Left renal cortex interstitium (tissue), 4 donors: Measurements from ENCODE around the gene ADAMTSL1. TPM values are rescaled to one million over a fixed set of nuclear protein-coding genes. Genes with fewer than 3 reads are reported as not detected.
"Not testable (repeated sequence)": the region's sequence is repeated elsewhere in the genome, so short reads cannot be mapped to it uniquely, and the experiment has no call there.

Source experiments
- DNase-seq, 4 donors: peaks; one replicate each; pipeline ENCODE4 v3.0.0-alpha.2; 2013; ENCODE audit warnings: low read depth in 4 of 4, low spot score in 2 of 4, missing footprints in 1 of 4
- polyA plus RNA-seq, 4 donors: library from polyadenylated mRNA; unstranded; fragments of 120-200 nt; gene quantifications; one replicate each; pipeline ENCODE4 v1.2.1, GENCODE V29; 2013; ENCODE audit not compliant: insufficient read length in 4 of 4

Gene ADAMTSL1
- polyA plus RNA-seq, 4 donors, result 9.6 to 18.9 (median 16.3) TPM

- DNase-seq, result no peak
Observed at GRCh38 chr9:18911714-18912342, 437.9 kb downstream of the ADAMTSL1 start.

- DNase-seq, result no peak
Observed at GRCh38 chr9:18920141-18921084, 446.5 kb downstream of the ADAMTSL1 start.

- DNase-seq, result no peak
Observed at GRCh38 chr9:18921366-18922075, 447.6 kb downstream of the ADAMTSL1 start.

GRCh38 chr9:18922161-18922885 lies 448.4 kb downstream of the ADAMTSL1 start:
- DNase-seq, result no peak

GRCh38 chr9:18923167-18923566 lies 449.2 kb downstream of the ADAMTSL1 start:
- no peak for DNase-seq

- DNase-seq, result no peak
Observed at GRCh38 chr9:18923671-18924430, 449.9 kb downstream of the ADAMTSL1 start.

DNA sequence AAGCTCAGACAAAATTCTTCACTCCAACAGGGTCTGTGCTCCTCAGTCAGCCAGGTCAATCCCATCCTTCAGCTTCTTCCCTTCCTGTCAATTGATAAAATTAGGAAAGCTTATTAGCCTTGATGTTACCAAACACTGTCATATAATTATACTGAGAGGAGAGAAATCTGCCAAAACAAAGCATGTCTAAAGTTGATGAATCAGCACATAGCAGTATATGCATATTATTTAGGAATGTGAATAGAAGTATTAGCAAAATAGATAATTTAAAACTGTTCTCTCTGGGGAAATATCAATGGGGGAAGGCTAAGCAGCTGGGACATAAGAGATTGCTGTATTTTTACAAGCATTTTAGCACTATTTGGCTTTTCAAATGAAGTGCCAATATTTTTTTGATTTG lies 451.9 kb downstream of the ADAMTSL1 start:
- no peak for DNase-seq

DNA sequence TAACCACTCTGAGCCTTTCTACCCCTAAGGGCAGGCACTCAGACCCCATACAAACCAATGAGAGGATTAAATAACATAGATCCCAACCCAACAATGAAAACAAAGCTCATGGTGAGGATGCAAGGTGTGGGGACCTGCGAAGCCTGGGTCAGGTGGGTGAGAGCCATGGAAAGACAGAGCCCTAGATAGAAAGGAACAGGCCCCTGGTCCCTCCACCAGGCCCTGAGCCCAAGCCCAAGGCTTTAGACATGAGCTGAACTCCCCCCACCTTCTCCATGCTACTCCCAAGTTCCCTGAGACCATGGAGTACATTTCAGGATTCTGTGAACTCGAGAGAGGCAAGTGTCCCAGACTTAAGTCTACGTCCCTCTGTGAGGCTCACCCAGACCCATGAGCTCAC lies 452.6 kb downstream of the ADAMTSL1 start:
- DNase-seq, result no peak

GRCh38 chr9:18928711-18929110 lies 454.8 kb downstream of the ADAMTSL1 start:
- DNase-seq, result no peak

- DNase-seq, result not testable (repeated sequence)
Observed at GRCh38 chr9:18930611-18931010, 456.7 kb downstream of the ADAMTSL1 start.

GRCh38 chr9:18935541-18935940 lies 461.6 kb downstream of the ADAMTSL1 start:
- no peak for DNase-seq

DNA sequence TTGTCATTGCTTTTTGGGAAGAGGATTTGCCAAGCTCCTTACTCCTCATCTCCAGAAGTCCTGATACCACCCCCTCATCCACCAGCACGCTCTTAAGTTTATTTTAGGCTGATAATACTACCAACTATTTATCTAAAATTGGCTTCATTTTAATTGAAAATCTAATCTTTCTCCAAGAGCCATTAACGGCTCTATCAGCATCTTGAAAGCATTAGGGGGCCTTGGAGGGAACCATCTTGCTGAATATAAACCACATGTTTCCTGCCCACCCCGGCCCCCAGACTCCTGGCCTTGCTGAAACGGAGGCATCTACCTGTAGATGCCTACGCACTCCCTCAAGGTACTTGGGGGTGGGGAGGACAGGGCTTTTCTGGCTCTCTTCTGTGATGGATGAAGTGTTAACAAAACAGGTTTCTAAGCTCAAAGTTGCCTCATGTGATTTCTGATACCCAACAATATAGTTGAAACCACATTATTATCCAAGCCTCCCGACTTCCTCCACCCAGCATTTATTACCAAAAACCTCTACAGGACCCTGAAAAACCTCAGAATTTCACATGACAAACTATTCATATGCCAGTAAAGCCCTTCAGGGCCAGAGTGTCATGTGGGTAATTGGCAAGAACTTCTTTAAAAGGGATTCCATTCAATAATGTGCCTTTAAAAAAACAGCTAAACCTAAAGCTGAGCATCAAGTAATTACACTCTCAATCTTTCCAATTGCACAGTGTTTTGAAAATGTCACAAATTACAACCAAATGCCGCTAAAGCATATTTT lies 462.3 kb downstream of the ADAMTSL1 start:
- DNase-seq, result no peak

DNA sequence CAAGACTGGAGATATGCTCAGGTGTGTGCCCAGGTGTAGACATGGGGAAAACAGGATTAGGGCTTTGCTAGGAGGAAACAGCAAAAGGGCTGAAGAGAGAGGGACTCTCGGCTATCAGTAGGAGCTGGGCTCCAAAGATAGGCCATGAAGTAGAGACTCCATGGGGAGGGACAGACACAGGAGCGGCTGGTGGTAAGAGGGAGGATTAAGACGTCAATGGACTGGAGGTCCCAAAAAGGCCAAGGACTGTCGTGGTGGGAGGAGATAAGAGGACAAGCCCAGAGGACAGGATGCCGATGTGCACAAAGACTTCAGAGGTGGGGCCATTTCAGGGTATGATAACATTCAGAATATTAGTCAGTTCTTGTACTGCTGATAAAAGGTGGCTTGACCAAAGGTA lies 466.0 kb downstream of the ADAMTSL1 start:
- DNase-seq, result no peak

DNA sequence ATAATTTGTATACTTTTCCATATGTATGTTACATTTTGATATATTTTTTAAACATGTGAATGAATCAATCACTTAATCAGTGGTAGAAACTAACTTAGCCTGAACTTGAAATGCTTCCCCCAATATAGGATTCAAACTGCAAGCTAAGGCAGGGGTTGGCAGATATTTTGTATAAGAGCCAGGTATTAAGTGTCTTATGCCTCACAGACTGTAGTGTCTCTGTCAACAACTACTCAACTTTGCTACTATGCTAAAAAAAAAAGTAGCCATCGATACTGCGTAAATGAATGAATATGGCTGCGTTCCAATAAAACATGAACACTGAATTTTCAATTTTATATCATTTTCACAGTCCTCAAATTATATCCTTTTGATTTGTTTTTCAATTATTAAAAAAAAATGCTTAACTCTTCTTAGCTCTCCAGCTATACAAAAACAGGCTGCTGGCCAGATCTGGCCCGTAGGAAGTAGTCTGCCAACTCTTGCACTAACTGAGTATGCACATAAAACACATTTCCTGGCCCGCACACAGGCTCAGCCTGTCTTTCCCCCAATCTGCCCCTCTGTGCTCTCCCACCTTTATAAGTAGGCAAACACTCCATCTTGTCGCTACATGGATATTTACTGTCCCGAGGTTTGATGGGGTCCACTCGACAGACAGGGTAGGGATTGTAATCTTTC lies 467.2 kb downstream of the ADAMTSL1 start:
- no peak for DNase-seq

GRCh38 chr9:18942801-18943200 lies 468.8 kb downstream of the ADAMTSL1 start:
- DNase-seq, result no peak

DNA sequence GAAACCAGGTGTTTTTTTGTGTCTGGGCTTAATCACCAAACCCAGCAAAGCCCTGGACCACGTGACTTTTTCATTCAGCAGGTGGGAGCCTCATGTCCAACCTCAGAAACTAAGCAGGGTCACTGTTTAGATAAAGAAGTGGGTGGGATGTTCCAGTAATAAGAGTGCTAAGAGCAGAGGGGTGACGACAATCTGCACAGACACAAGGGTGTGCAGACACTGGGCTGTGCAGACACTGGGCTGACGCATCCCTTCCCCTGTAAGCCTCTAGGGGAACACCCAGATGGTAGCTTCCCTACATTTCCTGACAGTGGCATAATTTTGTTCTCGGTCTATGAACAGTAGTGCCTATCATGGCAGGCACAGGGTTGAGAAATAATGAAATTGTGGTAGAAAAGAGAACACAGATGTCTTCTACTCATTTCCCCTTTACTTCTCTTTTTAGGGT lies 474.0 kb downstream of the ADAMTSL1 start:
- DNase-seq, result no peak

DNA sequence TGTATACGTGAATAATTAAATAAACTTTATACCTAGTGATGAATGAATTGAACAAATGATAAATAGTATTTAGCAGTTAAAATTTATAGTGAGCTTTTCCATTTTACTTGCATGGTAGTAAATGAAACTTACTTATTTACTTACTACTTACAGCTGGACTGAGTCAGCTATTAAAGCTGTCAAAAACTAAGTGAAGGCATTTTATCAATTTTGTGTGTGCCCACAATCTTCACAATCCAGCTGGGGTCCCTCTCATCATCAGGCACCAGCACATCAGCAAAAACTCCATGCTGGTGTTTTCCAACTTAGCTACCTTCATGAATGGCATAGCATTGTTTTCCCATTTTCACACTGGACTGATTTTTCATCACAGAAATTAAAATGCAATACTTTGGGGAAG lies 478.0 kb downstream of the ADAMTSL1 start:
- no peak for DNase-seq

DNA sequence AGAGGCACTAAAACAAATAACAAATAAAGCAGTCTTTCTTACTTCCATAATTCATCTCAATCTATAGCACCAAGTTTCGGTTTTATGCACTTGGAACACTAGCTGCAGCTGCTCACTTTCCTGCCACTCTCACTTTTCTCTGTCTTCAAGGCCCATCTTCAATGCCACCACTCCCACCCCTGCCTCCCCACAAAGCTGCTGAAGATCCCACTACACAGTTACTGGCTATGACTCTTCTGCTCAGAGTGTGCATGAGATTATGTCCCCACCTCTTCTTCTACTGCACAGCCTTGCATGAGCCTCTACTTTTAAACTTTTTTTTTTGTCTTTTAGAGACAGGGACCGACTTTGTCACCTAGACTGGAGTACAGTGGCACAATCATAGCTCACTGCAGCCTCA lies 481.7 kb downstream of the ADAMTSL1 start:
- DNase-seq, result no peak
